ENCODE results near the gene NPTN.

The NPTN gene

DNA sequence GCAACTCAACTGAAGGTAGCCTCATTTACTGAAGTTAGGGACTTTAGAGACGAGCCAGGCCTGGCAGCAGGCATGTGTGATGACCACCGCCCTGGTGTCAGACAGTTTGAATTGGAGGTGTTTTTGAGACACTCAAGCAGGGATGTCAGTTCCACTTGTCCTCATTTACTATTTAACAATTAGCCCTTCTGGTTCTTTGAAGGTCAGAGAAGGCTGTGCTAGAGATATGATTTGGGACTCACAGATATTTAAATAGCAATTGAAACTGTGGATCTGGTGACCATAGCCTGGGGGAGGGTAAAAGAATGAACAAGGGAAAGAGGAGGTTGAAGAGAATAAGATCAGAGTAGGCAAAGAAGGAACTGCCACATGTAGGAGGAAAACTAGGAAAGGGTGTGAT, 115.6 kb downstream of the NPTN start:
- no peak for DNase-seq

GRCh38 chr15:73515527-73515926, 117.7 kb downstream of the NPTN start:
- DNase-seq, result no peak
